HUDEP-2 (cell line): Measurements from ENCODE around the gene HSD17B2.
A peak's percentile ranks its signal among the peaks of the same experiment; 100 is the strongest.

ENCODE experiments used
- DNase-seq, 76 experiments: peaks; one replicate each; lab custom pipeline; 2025; ENCODE audit not compliant: unreplicated experiment in 76 of 76; lab: John Stamatoyannopoulos, UW

Gene HSD17B2

GRCh38 chr16:82046941-82047340, 11.9 kb downstream of the HSD17B2 start:
- no peak for DNase-seq

- DNase-seq: no peak
These were observed 12.3 kb downstream of the HSD17B2 start for GRCh38 chr16:82047374-82047773.

DNA sequence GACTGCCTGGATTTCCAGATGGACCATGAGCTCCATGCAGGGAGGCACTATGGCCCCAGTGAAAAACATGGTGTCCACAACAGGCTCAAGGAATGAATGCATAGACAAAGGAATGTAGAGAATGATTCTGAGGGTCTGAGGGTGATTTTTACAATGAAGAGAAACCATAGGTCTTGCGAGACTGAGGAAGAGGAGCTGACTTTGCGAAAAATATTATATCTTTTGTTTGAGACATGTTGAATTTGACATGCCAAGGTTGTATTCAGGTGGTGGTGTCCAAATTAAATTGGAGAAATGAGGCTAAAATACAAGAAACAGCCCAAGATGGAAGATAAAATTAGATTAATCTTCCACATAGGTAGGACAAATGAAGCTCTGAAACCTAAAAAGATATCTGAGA, 12.7 kb downstream of the HSD17B2 start:
- DNase-seq: no peak

DNA sequence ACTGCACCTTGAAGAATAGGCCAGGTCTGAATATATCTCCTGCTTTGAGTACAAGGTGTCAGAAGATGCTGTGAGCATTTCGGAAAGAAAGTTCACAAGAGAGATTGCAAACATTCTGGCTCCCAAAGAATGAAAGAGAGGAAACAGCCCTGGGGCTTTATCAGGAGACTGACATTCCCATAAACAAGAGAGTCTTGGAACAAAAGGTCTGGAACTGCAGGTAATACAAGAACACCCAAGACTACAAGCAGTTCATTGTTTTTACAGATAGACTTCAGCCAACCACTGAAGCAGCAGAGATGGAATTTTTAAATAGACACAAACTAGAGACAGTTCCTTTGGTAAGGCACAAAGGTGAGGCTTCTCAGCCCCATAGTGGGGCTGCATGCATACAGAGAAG, 14.4 kb downstream of the HSD17B2 start:
- DNase-seq: no peak

DNA sequence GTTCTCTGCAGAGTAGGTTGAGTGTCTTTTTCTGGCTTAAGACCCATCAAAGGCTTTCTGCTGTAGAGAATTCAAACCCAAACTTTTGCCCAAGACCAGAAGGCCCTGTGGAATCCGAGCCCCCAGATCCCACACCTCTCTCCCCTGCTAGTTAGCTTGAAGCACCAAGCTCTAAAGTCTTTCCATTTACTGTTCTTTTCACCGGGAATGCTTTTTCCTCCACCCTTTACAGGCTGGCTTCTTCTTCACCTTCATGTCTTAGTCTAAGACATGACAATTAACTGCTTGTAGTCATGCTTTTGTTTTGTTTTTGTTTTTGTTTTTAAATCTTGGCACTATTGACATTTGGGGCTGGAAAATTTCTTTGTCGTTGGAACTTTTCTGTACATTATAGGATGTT, 15.5 kb downstream of the HSD17B2 start:
- DNase-seq: no peak

DNA sequence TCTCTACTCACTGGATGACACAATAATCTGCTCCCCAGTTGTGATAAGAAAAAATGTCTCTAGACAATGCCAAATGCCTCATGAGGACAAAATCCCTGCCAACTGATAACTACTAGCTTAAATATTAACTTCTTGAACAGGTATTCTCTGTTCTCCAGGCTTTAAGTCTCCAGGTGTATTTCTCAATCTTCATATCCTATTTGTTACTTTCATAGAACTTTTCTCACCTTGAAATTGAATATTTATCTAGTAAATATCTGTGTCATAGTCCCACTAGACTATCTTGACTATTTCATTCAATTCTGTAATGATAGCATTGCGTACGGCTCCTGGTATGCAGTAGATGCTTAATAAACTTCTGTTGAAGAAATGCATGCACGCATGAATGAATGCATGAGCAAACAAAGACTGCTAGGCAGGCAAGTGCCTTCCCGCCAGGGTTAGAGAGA, 15.9 kb downstream of the HSD17B2 start:
- no peak for DNase-seq

DNA sequence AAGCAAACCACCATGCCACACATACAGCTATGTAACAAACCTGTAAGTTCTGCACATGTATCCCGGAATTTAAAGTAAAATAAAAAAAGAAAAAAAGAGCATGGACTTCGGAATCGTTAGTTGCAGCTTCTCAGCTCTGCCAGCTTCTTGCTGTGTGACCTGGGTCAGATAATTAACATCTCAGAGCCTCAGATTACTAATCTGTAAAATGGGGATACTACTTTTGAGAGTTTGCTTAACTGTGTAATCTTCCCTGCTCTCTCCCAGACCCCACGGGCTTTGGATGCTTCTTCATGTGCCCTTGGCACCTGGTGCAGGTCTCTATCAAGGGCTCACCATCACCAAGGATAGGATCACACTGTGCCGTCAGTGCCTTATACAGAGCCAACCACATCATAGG, 16.6 kb downstream of the HSD17B2 start:
- DNase-seq: no peak

DNA sequence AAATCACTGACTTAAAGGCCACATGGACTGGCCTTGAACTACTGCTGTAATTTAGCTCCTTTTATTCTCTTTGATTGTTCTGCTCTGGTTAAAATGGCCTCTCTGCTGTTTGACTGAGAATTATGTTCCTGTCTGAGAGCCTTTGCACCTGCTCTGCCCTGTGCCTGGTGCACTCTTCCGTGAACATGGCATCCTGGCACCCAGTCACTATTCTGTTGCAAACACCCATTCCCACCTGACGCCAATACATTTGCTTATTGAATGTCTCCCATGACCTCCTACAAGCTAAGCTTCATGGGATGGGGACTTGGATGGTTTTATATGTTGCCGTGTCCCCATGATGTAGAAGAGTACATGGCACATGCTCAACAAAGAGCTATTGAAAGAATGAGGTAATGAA, 20.1 kb downstream of the HSD17B2 start:
- no peak for DNase-seq

DNA sequence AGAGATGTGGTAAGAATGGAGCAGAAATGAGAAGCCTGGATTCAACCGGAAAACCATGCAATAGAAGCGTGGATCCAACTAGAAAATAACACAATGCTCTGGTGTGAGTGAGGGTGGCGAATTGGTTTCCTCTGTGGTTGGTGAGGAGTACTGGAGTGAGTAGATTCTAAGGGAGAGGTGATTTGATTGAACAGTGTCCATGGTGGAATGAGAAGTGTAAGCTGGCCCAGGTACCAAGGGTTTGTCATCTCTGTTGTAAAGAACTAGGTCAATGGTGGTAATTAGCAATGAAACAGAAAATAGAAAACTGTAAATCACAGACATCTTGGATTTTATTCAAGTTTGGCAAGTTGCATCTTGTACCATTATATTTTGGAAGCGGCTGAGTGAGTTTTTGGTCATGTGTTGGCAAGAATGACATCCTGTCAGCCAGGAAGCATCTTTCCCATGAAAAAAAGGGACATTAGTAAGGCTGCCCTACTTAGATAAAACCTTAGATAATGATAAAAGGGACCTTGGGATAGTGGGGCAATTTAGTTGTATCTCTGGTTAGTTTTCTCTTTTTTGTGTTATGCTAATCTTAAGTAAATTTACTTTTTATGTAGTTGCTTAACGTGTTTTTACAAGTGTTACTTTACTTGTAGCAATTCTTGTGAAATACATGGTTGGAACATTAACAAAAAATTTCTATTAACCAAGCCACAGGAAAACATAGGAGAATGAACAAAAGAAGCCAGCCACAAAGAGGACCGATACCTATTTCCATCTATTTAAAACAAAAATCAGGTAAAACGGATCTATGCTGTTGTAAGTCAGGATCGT, 20.9 kb downstream of the HSD17B2 start:
- DNase-seq: no peak

DNA sequence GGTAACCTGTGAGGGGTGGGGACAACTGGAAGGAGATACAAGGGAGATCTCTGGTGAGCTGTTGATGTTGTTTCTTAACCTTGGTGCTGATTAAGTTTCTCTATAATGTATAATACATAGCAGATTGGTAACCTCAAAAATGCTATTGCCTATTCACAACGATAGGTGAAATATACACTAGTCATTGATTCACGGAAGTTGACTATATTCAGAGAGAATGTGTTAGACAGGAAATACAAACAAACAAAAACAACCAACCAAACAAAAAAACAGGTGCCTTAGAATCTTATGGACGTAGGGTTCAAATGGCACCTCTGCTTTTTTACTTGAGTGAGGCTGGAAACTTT, 21.5 kb downstream of the HSD17B2 start:
- DNase-seq: no peak

DNA sequence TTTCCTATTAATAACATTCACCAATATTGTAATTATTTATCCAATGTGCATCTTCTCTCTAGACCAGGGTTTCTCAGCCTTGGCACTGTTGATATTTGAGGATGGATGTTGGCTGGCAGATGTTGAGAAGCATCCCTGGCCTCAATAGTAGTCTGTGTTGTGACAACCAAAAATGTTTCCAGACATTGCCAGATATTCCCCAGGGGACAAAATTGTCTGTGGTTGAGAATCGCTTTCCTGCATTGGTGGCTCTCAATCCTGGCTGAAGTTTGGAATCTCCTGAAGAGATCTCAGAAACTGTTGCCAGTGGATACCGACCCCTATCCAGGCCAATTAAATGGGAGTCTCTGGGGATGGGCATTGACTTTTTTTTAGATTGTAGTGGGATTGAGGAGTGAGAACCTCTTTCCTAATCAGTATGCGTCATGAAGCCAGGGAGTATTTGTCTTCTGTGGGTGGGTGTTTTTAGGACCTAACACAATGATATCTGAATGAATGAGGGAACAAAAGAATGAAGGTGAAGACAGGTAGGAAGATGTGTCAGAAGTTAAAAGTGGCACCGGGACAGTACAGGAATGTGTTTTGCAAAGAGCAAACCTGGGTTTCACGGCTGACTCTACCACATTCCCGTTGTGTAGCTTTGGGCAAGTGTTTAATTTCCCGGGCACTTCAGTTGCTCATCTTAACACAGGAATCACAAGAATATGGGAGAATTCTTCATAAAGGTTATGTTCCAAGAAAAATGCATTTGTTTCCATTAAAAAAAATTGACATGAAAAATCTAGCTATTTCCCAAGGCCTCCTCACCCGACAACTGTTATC, 24.3 kb downstream of the HSD17B2 start:
- DNase-seq: no peak

DNA sequence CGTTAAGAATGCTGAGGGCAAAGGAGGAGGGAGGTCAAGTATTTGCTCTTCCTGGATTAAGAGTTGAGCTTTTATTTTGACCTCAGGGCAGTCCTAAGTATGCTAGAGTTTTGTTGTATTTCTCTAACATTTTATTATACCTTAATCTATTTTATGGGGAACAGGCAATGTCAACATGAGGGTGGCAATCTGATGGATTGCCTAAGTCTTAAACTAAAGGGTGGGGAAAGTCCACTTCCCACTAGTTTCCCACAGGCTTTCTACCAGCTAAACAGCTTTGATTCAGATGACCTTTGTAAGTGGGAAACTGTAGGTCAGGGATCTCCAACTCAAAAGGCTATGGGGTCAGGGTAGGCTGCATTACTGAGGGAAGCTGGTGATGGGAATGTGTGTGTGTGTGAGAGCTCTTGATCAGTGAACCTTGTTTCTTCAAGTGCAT, 24.9 kb downstream of the HSD17B2 start:
- no peak for DNase-seq

- peak in 11 of 76 experiments; percentile 1 to 35 (median 7) for DNase-seq
These were observed 26.9 kb downstream of the HSD17B2 start for GRCh38 chr16:82061861-82062525.

- DNase-seq: no peak
These were observed 27.6 kb downstream of the HSD17B2 start for GRCh38 chr16:82062645-82063058.

DNA sequence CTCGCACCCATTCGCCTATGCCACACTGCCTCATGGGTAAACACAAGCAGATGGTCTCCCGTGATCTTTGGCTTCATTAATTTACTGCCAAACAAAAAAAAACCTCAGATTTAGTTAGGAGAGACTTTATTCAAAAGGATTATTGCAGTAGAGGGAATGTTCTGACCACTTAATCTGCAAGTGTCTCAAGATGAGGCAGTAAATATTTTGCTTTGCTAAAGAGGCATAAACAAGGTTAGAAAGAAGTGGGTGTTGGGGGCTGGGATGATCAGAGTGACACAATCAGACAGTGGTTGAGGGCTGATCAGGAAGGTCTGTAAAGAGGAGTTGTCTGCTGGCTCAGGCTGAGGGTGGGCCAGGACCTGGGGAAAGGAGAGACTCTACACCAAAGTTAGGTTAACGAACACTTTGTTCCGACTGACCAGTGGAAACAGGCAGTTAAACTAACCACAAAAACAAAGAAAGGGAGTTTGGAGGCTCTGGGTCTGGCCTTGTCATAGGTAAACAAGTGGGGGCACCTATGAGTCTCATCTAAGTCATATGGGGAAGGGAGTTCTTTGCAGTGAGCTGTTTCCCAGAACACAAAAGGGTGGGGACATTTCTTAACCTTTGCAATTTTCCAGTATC, 28.5 kb downstream of the HSD17B2 start:
- DNase-seq: no peak

- no peak for DNase-seq
These were observed 32.2 kb downstream of the HSD17B2 start for GRCh38 chr16:82067042-82067803.

- DNase-seq: no peak
These were observed 32.8 kb downstream of the HSD17B2 start for GRCh38 chr16:82067804-82068325.

DNA sequence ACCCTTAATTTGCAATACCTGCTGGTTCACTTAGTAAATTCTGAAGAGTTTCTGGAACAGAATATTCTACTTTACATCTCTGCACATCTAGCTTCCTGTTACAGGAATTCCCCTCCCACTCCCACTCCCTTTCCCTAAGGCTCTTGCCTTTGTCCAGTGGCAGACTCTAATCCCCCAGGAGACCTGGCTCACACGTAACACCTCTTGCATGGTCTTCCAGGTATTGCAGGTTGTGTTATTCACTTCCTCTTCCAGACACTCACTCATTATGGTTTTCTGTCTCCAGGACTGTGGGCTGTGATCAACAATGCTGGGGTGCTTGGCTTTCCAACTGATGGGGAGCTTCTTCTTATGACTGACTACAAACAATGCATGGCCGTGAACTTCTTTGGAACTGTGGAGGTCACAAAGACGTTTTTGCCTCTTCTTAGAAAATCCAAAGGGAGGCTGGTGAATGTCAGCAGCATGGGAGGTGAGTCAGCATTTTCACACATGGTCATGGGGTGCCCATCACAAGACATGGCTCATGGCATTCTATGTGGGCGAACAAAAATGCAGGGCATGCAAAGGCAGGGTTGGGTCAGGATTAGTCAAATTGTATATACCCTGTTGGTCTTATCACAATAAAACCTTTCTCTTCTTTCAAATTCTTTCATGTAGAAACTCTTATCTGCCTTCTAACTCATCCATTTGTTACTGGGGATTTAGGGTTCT, 35.8 kb downstream of the HSD17B2 start:
- no peak for DNase-seq

- DNase-seq: no peak
These were observed 36.4 kb downstream of the HSD17B2 start for GRCh38 chr16:82071421-82071820.
